NCI-H345 (cell line): ENCODE data around the gene GATA5.

Experiments
- DNase-seq: peaks from one replicate; lab custom pipeline; 2025; lab: John Stamatoyannopoulos, UW

GATA5 gene, protein sequence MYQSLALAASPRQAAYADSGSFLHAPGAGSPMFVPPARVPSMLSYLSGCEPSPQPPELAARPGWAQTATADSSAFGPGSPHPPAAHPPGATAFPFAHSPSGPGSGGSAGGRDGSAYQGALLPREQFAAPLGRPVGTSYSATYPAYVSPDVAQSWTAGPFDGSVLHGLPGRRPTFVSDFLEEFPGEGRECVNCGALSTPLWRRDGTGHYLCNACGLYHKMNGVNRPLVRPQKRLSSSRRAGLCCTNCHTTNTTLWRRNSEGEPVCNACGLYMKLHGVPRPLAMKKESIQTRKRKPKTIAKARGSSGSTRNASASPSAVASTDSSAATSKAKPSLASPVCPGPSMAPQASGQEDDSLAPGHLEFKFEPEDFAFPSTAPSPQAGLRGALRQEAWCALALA

GRCh38 chr20:62475772-62476055 lies at the start of gene GATA5:
TSS of gene GATA5 (minus strand) at chr20:62475995. CDS start at chr20:62475521, 474 bp downstream.
- DNase-seq = no peak

DNA sequence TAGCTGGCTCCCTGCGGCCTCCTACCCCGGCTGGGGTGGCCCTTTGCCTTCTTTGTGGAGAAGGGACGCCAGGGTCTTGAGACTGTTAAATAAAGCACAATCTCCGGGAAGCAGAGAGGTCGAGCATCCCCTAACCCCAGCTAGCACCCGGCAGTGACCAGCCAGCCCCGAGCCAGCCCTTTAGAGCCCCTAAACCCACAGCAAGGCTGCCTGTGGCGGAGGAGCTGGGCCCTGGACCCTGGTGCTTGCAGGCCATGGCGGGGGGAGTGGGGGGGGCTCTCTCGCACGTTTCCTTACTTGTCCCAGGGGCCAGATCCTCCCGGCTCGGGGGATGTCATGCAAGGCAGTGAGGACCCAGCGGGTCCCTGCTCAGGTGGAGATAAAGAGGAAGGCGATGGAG lies 49.2 kb upstream of the GATA5 start:
- DNase-seq = no peak

DNA sequence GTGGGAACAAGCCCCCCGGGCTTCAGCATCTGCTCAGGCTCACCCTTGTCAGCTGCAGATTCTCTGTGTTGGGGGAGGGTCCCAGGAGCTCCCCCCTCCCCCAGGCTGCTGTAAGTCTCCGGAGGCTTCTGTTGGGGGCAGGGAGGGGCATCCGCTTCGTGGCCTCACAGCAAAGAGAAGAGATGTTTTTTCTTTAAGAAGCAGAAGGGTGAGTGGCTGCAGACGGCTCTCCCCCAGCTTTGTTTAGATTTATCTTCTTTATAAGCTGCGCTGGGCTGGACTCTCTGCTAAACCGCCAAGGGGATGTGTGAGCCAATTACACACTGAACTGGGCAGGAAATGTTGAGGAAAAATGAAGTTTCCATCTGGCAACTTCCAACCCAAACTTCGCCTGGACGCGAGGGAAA lies 48.7 kb upstream of the GATA5 start:
- no peak for DNase-seq

DNA sequence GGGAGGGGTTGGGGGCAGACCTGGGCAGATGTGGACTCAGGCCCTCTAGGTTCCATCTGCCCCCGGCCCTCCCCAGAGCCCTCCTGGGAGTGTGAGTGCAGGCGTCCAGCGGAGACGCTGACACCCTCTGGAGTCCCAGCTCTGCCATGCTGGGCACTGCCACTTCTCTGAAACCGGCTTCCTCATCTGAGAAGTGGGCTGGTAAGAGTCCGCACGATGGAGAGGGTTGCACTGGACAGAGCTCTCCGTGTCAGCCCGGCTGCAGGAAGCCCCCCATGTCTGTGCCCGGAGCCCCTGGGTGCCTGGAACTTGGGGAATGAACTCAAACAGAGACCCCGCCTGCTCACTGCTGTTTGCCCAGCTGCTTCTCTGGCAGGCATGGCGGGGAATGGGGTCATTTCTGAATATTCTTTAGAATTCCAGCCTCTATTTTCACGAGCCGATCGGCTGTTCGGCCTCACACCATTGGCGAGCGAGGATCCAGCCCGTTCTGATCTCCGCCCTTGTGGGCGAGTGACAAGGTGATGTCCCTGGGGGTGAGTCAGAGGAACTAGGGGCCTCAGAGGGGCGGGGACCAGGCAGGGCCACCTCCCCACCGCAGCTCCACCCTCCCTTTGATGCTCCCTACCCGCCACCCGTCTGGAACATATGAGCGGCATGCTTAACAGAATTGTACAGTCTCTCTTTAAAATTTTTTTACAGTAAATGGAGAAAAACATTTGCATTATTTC lies 47.8 kb upstream of the GATA5 start:
- DNase-seq = no peak

DNA sequence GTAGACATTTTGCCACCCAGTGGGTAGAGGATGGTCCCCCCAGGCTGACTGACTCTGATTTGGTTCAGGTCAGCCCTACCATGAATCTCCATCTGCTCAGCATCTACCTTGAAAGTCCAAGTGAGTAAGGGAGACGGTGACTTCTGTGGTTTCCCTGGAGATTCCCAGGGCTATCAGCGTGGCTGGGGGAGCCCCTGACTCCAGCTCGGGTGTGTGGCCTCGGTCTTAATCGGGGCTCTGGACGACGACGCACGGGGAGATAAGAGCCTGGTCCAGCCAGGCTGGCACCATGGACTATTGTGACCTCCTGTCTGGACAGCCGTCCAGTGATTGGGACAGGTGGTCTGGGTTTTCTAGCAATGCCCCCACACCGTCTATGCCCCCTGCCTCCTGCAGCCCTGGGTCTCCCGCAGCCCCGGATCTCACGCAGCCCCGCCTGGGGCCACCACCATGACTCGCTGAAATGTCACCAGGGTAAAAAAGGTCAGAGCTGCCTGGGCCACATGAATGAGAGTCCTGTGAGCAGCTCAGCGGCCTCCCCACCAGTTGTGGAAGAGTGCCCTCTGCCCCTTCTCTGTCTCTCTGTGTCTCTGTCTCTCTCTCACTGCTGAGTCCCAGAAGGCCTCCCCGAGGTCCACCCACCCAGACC lies 47.1 kb upstream of the GATA5 start:
- DNase-seq = no peak

- no peak for DNase-seq
These were observed 44.0 kb upstream of the GATA5 start for GRCh38 chr20:62519826-62520225.

DNA sequence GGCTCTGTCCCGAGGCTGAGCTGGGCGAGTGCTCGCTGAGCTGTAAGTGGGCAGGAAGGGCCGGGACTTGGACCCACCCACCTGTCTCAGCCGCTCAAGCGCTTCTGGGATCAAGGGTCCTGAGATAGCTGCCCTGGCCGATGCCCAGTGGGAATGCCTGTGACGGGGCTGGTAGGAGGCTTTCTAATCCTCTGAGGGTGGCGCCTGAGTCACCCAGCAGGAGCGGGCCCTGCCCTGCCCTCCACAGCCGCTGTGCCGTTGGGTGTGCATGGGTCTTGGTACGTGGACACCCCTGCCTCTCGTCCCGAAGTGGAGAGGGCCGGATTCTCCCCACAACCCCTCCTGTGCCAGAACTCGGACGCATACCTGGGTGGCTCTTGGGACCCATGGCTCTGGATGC lies 43.1 kb upstream of the GATA5 start:
- no peak for DNase-seq

GRCh38 chr20:62517901-62518610 lies 42.3 kb upstream of the GATA5 start:
- DNase-seq = no peak

- no peak for DNase-seq
These were observed 41.4 kb upstream of the GATA5 start for GRCh38 chr20:62517168-62517567.

DNA sequence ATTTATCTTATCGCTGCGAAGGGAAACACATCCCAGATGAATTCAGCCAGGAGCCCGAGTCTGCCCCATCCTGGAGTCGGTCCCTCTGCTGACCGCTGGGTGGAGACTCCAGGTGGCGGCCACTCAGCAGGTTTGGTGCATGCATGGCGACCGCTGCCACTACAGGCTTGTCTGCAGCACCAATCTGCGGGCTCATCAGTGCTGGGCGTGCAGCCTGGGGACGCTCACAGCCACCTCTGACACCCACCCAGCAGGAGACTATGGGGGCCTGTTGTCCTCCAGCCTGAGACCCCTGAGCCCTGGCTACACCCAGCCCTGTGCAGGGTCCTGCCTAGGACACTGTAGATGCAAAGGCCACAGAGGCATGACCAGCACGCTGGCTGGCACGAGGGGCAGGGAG lies 40.5 kb upstream of the GATA5 start:
- no peak for DNase-seq

DNA sequence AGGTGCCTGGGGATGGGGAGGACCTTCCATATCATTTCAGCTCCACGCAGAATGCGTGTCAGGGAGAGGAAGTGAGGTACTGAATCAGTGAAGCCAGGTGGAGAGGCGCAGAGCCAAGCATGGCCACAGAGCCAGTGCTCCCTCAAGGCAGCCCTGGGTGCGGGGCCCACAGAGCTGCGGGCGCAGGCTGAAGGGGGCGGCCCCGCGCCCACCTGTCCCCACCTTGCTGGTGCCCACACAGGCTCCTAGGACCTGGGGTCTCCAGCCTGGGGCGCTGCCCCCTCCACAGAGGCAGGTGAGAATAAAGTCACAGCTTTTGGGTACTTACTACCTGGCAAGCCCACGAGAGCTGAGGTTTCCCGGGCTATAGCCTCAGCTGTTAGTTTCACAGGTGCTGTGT lies 40.0 kb upstream of the GATA5 start:
- no peak for DNase-seq

DNA sequence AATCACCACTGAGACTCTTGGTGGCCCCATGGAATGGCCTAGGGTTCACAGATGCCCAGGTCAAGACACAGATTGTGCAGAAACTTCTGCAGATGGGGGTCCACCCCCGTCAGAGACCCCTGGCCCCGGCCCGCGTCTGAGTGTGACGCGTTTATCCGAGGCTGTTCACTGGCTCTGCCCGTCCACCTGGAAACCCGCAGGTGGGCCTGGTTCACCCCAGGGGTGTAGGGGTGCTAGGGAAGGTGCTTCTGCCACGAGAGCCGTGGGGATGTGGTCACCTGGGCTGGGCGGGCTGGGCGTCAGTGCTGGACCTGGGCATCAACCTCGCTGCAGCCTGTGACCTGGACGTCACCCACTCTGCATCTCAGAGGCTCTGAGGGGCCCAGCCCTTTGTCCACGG lies 39.5 kb upstream of the GATA5 start:
- no peak for DNase-seq

GRCh38 chr20:62513991-62514390 lies 38.2 kb upstream of the GATA5 start:
- no peak for DNase-seq

GRCh38 chr20:62511915-62512610 lies 36.3 kb upstream of the GATA5 start:
- DNase-seq = no peak

GRCh38 chr20:62511300-62511914 lies 35.6 kb upstream of the GATA5 start:
- DNase-seq = no peak

GRCh38 chr20:62508641-62509051 lies 32.9 kb upstream of the GATA5 start:
- DNase-seq = no peak

GRCh38 chr20:62507991-62508640 lies 32.3 kb upstream of the GATA5 start:
- no peak for DNase-seq

- DNase-seq = no peak
These were observed 31.5 kb upstream of the GATA5 start for GRCh38 chr20:62507323-62507722.

DNA sequence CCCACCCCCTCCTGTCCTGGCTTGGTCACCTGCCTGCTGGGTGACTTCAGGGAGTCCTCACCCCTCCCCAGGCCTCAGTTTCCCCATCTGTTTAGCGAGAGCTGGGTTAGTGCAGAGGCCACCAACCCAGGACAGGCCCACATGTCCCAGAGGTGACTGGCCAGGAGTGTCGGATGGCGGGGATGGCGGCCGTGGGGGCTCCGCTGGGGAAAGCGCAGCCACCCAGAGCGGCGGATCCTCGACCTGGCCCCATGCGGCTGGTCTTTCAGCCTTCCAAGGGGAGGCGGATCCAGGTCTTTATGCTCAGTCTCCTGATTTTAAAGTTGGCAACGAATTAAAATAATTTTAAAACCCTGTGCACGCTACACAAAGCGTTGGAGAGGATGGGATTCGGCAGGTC lies 31.0 kb upstream of the GATA5 start:
- no peak for DNase-seq

DNA sequence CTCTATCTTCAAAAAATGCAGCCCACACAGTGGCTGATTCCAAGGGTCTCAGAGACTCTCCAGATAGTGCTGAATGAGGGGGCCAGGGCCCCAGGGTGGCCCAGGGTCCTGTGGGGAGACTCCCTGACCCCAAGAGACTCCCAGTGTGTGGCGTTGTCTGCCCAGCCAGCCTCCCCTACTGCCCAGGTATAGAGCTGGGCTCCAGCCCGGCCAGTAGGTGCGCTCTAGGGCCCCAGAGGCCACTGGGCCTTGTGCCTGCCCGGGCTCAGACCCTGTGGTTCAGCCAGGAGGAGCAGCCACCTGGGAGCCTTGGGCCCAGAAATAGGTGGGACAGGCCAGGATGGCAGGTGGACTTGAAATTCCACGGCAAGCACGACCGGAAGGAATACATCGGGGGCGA lies 30.3 kb upstream of the GATA5 start:
- DNase-seq = no peak
